ENCODE results near the gene C1QTNF6. TPM values are rescaled to one million over a fixed set of nuclear protein-coding genes. Genes with fewer than 3 reads are reported as not detected.

Gene C1QTNF6
- total RNA-seq, 4 donors from 2014 or later: 0.83 to 2.9 (median 1.3) TPM

DNA sequence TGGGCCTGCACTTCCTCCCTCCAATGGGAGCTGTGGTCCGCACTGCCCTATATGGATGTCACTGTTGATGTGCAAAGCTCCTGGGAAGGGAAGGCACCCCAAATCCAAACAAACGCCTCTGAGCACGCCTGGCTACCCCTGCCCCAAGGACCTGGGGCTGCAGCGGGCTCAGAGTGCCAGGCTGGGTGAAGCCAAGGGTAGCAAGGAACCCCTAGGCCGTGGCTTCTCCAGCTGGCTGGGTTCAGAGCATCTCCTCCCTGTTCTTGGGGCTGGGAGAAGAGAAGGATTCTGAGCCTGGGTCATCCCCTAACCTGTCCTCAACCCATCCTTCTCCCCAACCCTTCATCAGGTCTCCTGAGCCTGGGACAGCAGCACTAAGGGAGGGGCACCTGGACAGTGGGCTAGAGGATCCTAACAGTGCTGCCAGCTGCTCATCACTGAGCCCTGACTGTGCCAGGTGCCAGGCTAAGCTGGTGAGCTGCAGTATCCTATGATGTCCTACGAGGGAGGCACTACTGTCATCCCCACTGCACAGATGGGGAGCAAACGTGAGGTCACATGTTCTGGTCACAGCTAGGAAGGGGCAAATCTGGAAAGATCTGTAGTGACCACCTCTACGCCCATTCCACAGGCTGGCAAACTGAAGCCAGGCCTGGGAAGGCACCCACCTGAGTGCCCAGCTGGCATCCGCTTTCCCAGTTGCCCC lies 21.2 kb upstream of the C1QTNF6 start:
- peaks cover 0 to 43% (median 3%) of the 10 kb centered on the region in 4 donors for H3K27me3 ChIP-seq
- H3K4me3 ChIP-seq: no peak overlapping the region
- intact Hi-C loops (cut with DNase I): loop anchor here (10.0 kb wide), 1 partner anchor 134 kb away; no protein-coding TSS in a partner anchor
- H3K4me1 ChIP-seq: peaks cover 0 to 8% (median 3%) of the 10 kb centered on the region in 4 donors
- TF ChIP-seq POLR2AphosphoS5 (IDR thresholded peaks at IDR 0.05) (no peak), POLR2A (IDR thresholded peaks at IDR 0.05; ENCODE audit: low read depth) (no peak), EP300 (IDR thresholded peaks at IDR 0.05) (no peak), CTCF (IDR thresholded peaks at IDR 0.05) (no peak)
- H3K27ac ChIP-seq (replicated peaks in 1 of 4): no peak overlapping the region
- DNase-seq (ENCODE audit: extremely low spot score): no peak
- 83% methylated on average over 7 of the region's 9 CpGs for WGBS
- no peaks in the 10 kb centered on the region for H3K36me3 ChIP-seq
- H3K9me3 ChIP-seq: no peaks in the 10 kb centered on the region

DNA sequence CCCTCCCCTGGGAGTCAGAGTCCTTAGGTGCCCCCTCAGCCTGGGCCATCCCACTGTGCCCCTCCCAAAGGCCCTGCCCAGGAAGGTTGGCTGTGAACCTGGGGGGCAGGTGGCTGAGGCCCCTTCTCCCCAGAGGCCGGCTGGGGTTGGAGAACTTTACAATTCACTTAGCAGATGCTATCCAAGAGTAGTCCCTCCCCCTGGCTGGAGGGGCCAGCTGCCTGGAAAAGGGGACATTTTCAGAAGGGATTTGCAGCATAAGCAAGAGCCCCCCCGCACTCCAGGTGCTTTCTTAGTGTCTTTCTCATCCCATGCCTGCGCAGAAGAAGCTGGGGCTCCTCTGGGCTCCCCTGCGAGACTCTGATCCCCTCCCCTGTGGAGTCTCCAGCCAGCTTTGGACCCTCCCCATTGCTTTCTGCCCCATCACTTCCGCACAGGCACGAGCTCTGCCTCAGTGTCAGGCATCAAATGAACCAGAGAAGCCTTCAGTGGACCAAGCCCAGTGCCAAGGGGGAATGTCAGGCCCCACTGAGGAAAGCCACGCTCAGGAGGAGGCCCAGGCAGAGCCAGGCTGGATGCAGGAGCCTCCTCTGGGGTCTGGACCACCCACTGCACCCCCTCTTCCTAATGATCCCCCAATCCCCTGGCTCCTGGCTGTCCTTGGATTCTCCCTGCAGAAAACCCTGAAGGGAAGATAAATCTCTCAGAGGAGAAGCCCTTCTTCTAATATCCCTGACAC lies 20.5 kb upstream of the C1QTNF6 start:
- intact Hi-C loops (cut with DNase I): loop anchor here (10.0 kb wide), 1 partner anchor 134 kb away; no protein-coding TSS in a partner anchor

GRCh38 chr22:37207981-37208380 lies 19.9 kb upstream of the C1QTNF6 start:
- Histone ChIP-seq H3K36me3 (no peaks in the 10 kb centered on the region), H3K9me3 (no peaks in the 10 kb centered on the region), H3K4me1 (peaks cover 0 to 8% (median 3%) of the 10 kb centered on the region in 4 donors), H3K4me3 (no peak overlapping the region), H3K27me3 (peaks cover 0 to 30% (median 3%) of the 10 kb centered on the region in 4 donors), H3K27ac (replicated peaks in 1 of 4) (no peak overlapping the region)
- no peak for TF ChIP-seq POLR2AphosphoS5 (IDR thresholded peaks at IDR 0.05)
- TF ChIP-seq CTCF (IDR thresholded peaks at IDR 0.05): no peak
- TF ChIP-seq POLR2A (IDR thresholded peaks at IDR 0.05; ENCODE audit: low read depth): no peak
- no peak for TF ChIP-seq EP300 (IDR thresholded peaks at IDR 0.05)
- DNase-seq (ENCODE audit: extremely low spot score): no peak
- intact Hi-C loops (cut with DNase I): loop anchor here (10.0 kb wide), 1 partner anchor 133 kb away; no protein-coding TSS in a partner anchor
- WGBS: 86% methylated on average over 7 of the region's 7 CpGs

More for the DNA sequence above, 20.5 kb upstream of the C1QTNF6 start:
- peaks cover 0 to 36% (median 3%) of the 10 kb centered on the region in 4 donors for H3K27me3 ChIP-seq
- H3K9me3 ChIP-seq: no peaks in the 10 kb centered on the region
- H3K4me1 ChIP-seq: peaks cover 0 to 8% (median 3%) of the 10 kb centered on the region in 4 donors
- no peak for DNase-seq (ENCODE audit: extremely low spot score)
- no peak overlapping the region for H3K27ac ChIP-seq (replicated peaks in 1 of 4)
- H3K36me3 ChIP-seq: no peaks in the 10 kb centered on the region
- TF ChIP-seq CTCF (IDR thresholded peaks at IDR 0.05) (no peak), EP300 (IDR thresholded peaks at IDR 0.05) (no peak), POLR2AphosphoS5 (IDR thresholded peaks at IDR 0.05) (no peak), POLR2A (IDR thresholded peaks at IDR 0.05; ENCODE audit: low read depth) (no peak)
- no peak overlapping the region for H3K4me3 ChIP-seq
- WGBS: 81% methylated on average over 7 of the region's 7 CpGs

DNA sequence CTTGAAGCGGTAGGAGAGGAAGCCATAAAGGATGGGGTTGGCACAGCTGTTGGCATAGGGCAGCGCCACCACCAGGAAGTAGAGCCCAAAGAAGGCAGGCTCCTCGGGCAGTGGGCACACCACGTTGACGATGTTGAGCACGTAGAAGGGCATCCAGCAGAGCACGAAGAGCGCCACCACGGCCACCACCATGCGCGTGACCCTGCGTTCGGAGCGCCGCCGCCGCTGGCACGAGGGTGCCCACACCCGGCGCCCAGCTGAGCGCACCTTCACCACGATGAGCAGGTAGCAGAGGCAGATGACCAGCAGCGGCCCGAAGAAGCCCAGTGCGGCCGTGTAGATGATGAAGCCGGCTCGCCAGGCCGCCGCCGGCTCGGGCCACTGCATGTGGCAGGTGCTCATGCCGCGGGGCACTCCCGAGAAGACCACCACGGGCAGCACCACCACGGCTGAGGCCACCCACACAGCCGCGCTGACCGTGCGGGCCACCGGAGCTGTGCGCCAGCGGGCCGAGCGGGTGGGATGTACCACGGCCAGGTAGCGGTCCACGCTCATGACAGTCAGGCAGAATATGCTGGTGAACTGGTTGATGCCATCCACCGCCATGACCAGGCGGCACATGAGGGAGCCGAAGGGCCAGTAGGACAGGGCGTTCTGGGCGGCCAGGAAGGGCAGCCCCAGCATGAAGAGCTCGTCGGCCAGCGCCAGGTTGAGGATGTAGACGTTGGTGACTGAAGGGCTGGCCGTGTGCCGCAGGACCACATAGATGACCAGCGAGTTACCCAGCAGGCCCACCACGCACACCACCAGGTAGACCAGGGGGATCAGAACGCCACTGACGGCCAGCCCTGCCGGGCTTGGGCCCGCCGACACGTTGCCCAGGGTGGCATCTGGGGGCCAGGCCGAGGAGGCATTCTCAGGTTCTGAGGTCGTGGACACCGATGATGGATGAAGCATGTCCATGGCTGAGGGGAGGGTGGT lies 19.1 kb upstream of the C1QTNF6 start:
- peaks cover 0 to 22% (median 3%) of the 10 kb centered on the region in 4 donors for H3K27me3 ChIP-seq
- H3K36me3 ChIP-seq: no peaks in the 10 kb centered on the region
- no peak for DNase-seq (ENCODE audit: extremely low spot score)
- TF ChIP-seq POLR2AphosphoS5 (IDR thresholded peaks at IDR 0.05) (no peak), CTCF (IDR thresholded peaks at IDR 0.05) (no peak), EP300 (IDR thresholded peaks at IDR 0.05) (no peak)
- no peaks in the 10 kb centered on the region for H3K9me3 ChIP-seq
- H3K27ac ChIP-seq (replicated peaks in 1 of 4): no peak overlapping the region
- intact Hi-C loops (cut with DNase I): loop anchor here (10.0 kb wide), 1 partner anchor 132 kb away; no protein-coding TSS in a partner anchor
- peaks cover 0 to 1% (median 0%) of the 10 kb centered on the region in 4 donors for H3K4me1 ChIP-seq
- no peak overlapping the region for H3K4me3 ChIP-seq
- 88% methylated on average over 54 of the region's 71 CpGs for WGBS
